HepG2 (cell line): ENCODE results near the gene ERLEC1. TPM values are rescaled to one million over a fixed set of nuclear protein-coding genes. Genes with fewer than 3 reads are reported as not detected.

Experiments
- ATF7-NPFF ChIP-seq: sonication (generic); formaldehyde crosslinking; IDR thresholded peaks from 2 replicates; pipeline ENCODE4 v1.8.1; 2023; ENCODE audit warnings: mild to moderate bottlenecking, low read depth, missing genetic modification reagents, moderate library complexity
- BRCA1 ChIP-seq: sonication (generic); formaldehyde crosslinking; IDR thresholded peaks from 2 replicates; pipeline ENCODE4 v1.4.0; 2020; ENCODE audit warnings: missing genetic modification reagents
- CHD4 ChIP-seq: fragments of 200-600 bp; sonication (generic); IDR thresholded peaks from 2 replicates; pipeline ENCODE4 v1.7.0; 2017; ENCODE audit warnings: mild to moderate bottlenecking, low read length, borderline replicate concordance
- ELF1 ChIP-seq: sonication (generic); formaldehyde crosslinking; IDR thresholded peaks from 2 replicates; pipeline ENCODE4 v1.4.0; 2020; ENCODE audit warnings: missing genetic modification reagents
- HHEX ChIP-seq: IDR thresholded peaks from 2 replicates; pipeline ENCODE4 v1.6.1; 2016; ENCODE audit warnings: control low read depth
- HNRNPL ChIP-seq: fragments of 200-400 bp; formaldehyde crosslinking; IDR thresholded peaks from 2 replicates; pipeline ENCODE4 v1.6.1; 2017; ENCODE audit warnings: mild to moderate bottlenecking, low read depth, low read length
- PPARG ChIP-seq: conservative IDR thresholded peaks from 2 replicates; pipeline ENCODE4 v1.6.1; 2016; ENCODE audit warnings: missing biosample characterization, missing genetic modification reagents
- STAG1 ChIP-seq: sonication (generic); formaldehyde crosslinking; IDR thresholded peaks from 2 replicates; pipeline ENCODE4 v1.4.0; 2020; ENCODE audit warnings: missing genetic modification reagents
- TCF7L2 ChIP-seq: IDR thresholded peaks from 2 replicates; pipeline ENCODE4 v1.6.1; 2011; ENCODE audit warnings: mild to moderate bottlenecking, low read depth, low read length, moderate library complexity
- U2AF2 ChIP-seq: fragments of 200-400 bp; formaldehyde crosslinking; IDR thresholded peaks from 2 replicates; pipeline ENCODE4 v1.6.1; 2017; ENCODE audit warnings: low read depth, mild to moderate bottlenecking, low read length
- ZFP41 ChIP-seq: sonication (generic); formaldehyde crosslinking; IDR thresholded peaks from 2 replicates; pipeline ENCODE4 v1.4.0; 2020; ENCODE audit warnings: mild to moderate bottlenecking, missing genetic modification reagents, borderline replicate concordance
- ZNF10 ChIP-seq: sonication (generic); formaldehyde crosslinking; IDR thresholded peaks from 2 replicates; pipeline ENCODE4 v1.4.0; 2020; ENCODE audit warnings: mild to moderate bottlenecking, low read depth, missing genetic modification reagents, borderline replicate concordance
- ZNF12 ChIP-seq: sonication (generic); formaldehyde crosslinking; IDR thresholded peaks from 2 replicates; pipeline ENCODE4 v1.5.0; 2020; ENCODE audit warnings: missing genetic modification reagents
- ZNF441 ChIP-seq: sonication (generic); formaldehyde crosslinking; IDR thresholded peaks from 2 replicates; pipeline ENCODE4 v1.7.0; 2021; ENCODE audit warnings: missing genetic modification reagents, borderline replicate concordance
- ZNF543 ChIP-seq: sonication (generic); formaldehyde crosslinking; IDR thresholded peaks from 2 replicates; pipeline ENCODE4 v1.4.0; 2020; ENCODE audit warnings: mild to moderate bottlenecking, missing genetic modification reagents
- ZSCAN20 ChIP-seq: sonication (generic); formaldehyde crosslinking; IDR thresholded peaks from 2 replicates; pipeline ENCODE4 v1.4.0; 2020; ENCODE audit warnings: missing genetic modification reagents, mild to moderate bottlenecking, borderline replicate concordance
- polyA plus RNA-seq, 8 experiments: library from polyadenylated mRNA; depleted of rRNA in 3 of 8; stranded (reverse) in 7 of 8; unstranded in 1 of 8; fragments of >200 nt; fragmentation: Illumina TruSeq in 4 of 8; extraction: Trizol in 4 of 8; gene quantifications; 2 replicates each; pipeline versions ENCODE4 v1.2.1 to v1.2.3, GENCODE V29; 2011 to 2016; ENCODE audit warnings: low read depth in 4 of 8, missing spikeins in 1 of 8, mixed read lengths in 1 of 8; ENCODE audit not compliant: insufficient read depth in 1 of 8
- total RNA-seq, 5 experiments: library from RNA; depleted of rRNA; stranded (reverse); fragments of >200 nt; fragmentation: Illumina TruSeq; extraction: Trizol; gene quantifications; 2 replicates each; pipeline ENCODE4 v1.2.3, GENCODE V29; 2016; ENCODE audit warnings: low read depth in 1 of 5
- TF ChIP-seq, protein P1 (sequence below), 2 experiments: sonication (generic) in 1 of 2; formaldehyde crosslinking in 1 of 2; IDR thresholded peaks; 2 replicates each; pipeline versions ENCODE4 v1.6.1 to v1.9.0; 2014 to 2022; ENCODE audit warnings: antibody characterized with exemption in 1 of 2, borderline replicate concordance in 1 of 2, inconsistent platforms in 1 of 2, low read depth in 1 of 2, missing genetic modification reagents in 1 of 2
- TF ChIP-seq, protein P2 (sequence below): sonication (generic); formaldehyde crosslinking; IDR thresholded peaks from 2 replicates; pipeline ENCODE4 v1.5.1; 2020; ENCODE audit warnings: missing genetic modification reagents, mild to moderate bottlenecking, borderline replicate concordance
- TF ChIP-seq, protein P3 (sequence below): sonication (generic); formaldehyde crosslinking; IDR thresholded peaks from 2 replicates; pipeline ENCODE4 v1.8.0; 2022; ENCODE audit warnings: missing genetic modification reagents, mild to moderate bottlenecking, borderline replicate concordance
- TF ChIP-seq, protein P4 (sequence below): sonication (generic); formaldehyde crosslinking; IDR thresholded peaks from 2 replicates; pipeline ENCODE4 v1.4.0; 2020; ENCODE audit warnings: missing genetic modification reagents

ERLEC1 gene
- total and polyA plus RNA-seq, 2 of the 13 experiments (the other 11 are each of a cell fraction or from before 2014, with no cell fraction given) = 87.3 to 88.4 TPM

DNA sequence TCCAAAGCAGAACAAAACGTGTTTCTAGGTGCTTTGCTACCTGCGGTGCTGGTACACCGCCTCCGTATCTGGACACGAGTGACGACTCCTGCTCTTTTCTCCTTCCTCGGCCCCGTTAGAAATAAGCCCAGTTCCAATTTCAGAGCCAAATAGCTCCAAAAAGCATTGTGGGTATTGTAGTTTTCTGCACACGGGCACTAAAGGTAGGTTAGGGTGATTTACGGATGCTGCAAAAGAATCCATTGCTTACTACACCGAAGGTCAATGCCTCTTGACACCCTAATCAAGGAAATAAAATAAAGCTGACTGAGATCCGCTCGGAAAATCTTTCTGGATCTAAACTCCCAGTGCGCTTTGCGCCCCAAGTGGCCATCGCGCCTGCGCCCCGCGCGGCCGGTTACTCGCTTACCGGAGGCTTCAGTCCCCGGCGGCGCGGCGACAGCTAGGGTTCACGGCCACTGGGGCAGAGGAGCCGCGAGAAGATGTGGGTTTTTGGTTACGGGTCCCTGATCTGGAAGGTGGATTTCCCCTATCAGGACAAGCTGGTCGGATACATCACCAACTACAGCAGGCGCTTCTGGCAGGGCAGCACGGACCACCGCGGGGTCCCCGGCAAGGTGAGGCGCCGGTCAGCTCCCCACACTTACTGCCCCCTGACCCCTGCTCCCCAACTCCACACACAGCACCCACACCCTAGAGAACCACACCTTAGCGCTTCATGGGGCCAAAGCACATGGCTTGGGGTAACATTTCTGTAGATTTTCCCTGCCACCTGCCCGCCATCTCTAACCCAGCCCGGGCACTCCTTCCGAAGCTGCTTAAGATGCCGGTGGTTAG, 19.2 kb upstream of the ERLEC1 start, which contains the start of gene CHAC2 (continued):
- TF ChIP-seq, protein P1, sequence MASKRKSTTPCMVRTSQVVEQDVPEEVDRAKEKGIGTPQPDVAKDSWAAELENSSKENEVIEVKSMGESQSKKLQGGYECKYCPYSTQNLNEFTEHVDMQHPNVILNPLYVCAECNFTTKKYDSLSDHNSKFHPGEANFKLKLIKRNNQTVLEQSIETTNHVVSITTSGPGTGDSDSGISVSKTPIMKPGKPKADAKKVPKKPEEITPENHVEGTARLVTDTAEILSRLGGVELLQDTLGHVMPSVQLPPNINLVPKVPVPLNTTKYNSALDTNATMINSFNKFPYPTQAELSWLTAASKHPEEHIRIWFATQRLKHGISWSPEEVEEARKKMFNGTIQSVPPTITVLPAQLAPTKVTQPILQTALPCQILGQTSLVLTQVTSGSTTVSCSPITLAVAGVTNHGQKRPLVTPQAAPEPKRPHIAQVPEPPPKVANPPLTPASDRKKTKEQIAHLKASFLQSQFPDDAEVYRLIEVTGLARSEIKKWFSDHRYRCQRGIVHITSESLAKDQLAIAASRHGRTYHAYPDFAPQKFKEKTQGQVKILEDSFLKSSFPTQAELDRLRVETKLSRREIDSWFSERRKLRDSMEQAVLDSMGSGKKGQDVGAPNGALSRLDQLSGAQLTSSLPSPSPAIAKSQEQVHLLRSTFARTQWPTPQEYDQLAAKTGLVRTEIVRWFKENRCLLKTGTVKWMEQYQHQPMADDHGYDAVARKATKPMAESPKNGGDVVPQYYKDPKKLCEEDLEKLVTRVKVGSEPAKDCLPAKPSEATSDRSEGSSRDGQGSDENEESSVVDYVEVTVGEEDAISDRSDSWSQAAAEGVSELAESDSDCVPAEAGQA (IDR thresholded peaks at IDR 0.05; ENCODE audit: low read depth) = peak; percentile 16; the same call in 1 of the 2 replicates
- TF ChIP-seq, protein P1 (CRISPR knock-in tag; IDR thresholded peaks at IDR 0.05; ENCODE audit: borderline replicate concordance) = no peak
- TF ChIP-seq ELF1 (CRISPR knock-in tag) (peak; percentile 54), ZSCAN20 (CRISPR knock-in tag) (no peak), STAG1 (CRISPR knock-in tag) (no peak), ZNF12 (CRISPR knock-in tag) (no peak), U2AF2 (no peak), ZNF441 (CRISPR knock-in tag) (no peak), BRCA1 (no peak), HNRNPL (0 out of 2 replicates have a peak, but pooled peaks have one; percentile 50), ZNF10 (CRISPR knock-in tag) (no peak), ATF7-NPFF (CRISPR knock-in tag) (no peak; the same call in 1 of the 2 replicates), ZNF543 (CRISPR knock-in tag) (peak; percentile 66; the same call in 1 of the 2 replicates), TCF7L2 (no peak), HHEX (no peak), CHD4 (no peak), ZFP41 (CRISPR knock-in tag) (no peak), PPARG (CRISPR knock-in tag) (0 out of 2 replicates have a peak, but pooled peaks have one; percentile 60)
- TF ChIP-seq, protein P2, sequence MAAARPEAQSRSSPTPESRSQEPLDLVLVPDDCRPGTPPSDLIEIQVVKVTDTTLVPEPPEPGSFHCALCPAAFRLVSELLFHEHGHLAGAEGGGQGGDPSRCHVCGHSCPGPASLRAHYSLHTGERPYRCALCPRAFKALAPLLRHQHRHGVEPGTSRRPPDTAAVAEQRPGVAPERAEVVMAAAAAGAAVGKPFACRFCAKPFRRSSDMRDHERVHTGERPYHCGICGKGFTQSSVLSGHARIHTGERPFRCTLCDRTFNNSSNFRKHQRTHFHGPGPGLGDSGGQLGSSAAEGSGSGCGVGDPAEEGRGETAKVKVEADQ = no peak; the same call in 1 of the 2 replicates
- TF ChIP-seq, protein P3, sequence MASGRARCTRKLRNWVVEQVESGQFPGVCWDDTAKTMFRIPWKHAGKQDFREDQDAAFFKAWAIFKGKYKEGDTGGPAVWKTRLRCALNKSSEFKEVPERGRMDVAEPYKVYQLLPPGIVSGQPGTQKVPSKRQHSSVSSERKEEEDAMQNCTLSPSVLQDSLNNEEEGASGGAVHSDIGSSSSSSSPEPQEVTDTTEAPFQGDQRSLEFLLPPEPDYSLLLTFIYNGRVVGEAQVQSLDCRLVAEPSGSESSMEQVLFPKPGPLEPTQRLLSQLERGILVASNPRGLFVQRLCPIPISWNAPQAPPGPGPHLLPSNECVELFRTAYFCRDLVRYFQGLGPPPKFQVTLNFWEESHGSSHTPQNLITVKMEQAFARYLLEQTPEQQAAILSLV (CRISPR knock-in tag) = peak; percentile 90; the same call in 1 of the 2 replicates
- TF ChIP-seq, protein P4, sequence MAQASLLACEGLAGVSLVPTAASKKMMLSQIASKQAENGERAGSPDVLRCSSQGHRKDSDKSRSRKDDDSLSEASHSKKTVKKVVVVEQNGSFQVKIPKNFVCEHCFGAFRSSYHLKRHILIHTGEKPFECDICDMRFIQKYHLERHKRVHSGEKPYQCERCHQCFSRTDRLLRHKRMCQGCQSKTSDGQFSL (CRISPR knock-in tag) = no peak
